B cell (primary cell): ENCODE measurements around the gene LACTB.

Source experiments
- EZH2 ChIP-seq: IDR thresholded peaks from 2 replicates; pipeline ENCODE4 v1.6.1; 2012; ENCODE audit warnings: borderline replicate concordance, low read depth, mild to moderate bottlenecking, moderate library complexity, low read length; ENCODE audit not compliant: insufficient read depth, poor library complexity, severe bottlenecking
- TF ChIP-seq, protein P1 (sequence below): fragments of 200-600 bp; IDR thresholded peaks from one replicate; pipeline ENCODE4 v1.8.0; 2022; ENCODE audit warnings: antibody characterized with exemption, mild to moderate bottlenecking

DNA sequence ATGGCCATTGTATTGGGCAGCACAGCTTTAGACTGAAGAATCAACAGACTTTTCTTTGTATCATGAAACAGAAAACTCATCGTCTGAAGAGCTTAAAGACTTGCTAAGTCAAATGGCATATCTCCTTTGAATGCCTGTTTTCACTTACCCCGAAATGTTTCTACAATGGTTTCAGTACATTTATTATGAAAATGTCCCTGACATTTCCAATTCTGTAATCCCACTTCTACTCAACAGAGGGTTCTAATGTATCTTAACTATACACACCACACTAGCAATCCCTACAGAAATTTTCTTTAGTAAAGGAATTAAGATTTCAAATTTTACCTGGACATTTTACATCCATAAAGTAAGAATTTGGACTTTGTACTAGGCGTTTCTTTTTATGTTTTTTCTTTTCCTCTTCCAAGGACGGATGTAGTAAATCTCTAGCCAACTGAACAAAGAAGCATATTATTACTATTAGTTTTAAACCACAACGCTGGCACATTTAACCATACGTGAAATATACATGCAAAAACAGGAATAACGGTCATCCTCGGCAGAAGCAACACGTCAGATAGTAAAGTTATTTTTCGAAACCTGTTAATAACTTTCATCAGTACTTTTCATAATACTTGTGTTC is 34.5 kb downstream of the LACTB start:
- TF ChIP-seq, protein P1, sequence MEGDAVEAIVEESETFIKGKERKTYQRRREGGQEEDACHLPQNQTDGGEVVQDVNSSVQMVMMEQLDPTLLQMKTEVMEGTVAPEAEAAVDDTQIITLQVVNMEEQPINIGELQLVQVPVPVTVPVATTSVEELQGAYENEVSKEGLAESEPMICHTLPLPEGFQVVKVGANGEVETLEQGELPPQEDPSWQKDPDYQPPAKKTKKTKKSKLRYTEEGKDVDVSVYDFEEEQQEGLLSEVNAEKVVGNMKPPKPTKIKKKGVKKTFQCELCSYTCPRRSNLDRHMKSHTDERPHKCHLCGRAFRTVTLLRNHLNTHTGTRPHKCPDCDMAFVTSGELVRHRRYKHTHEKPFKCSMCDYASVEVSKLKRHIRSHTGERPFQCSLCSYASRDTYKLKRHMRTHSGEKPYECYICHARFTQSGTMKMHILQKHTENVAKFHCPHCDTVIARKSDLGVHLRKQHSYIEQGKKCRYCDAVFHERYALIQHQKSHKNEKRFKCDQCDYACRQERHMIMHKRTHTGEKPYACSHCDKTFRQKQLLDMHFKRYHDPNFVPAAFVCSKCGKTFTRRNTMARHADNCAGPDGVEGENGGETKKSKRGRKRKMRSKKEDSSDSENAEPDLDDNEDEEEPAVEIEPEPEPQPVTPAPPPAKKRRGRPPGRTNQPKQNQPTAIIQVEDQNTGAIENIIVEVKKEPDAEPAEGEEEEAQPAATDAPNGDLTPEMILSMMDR = no peak
- TF ChIP-seq EZH2 = no peak
